Testis (tissue), 3 donors: ENCODE data around the gene NUP205. TPM values are rescaled to one million over a fixed set of nuclear protein-coding genes. Genes with fewer than 3 reads are reported as not detected.
A peak's percentile ranks its signal among the peaks of the same experiment; 100 is the strongest.

Experiments used
- DNase-seq: peaks from one replicate; pipeline ENCODE4 v3.0.0-alpha.2; 2019
- H3K27ac ChIP-seq, 2 donors: fragments of 200-600 bp; sonication (generic); one replicate each; pipeline ENCODE4 v1.5.1; 2019
- H3K27me3 ChIP-seq: fragments of 200-600 bp; sonication (generic); one replicate; pipeline ENCODE4 v1.5.1; 2019
- H3K36me3 ChIP-seq: fragments of 200-600 bp; sonication (generic); one replicate; pipeline ENCODE4 v1.5.1; 2017; ENCODE audit warnings: low read depth; ENCODE audit errors: missing control alignments
- H3K4me1 ChIP-seq: fragments of 200-600 bp; sonication (generic); one replicate; pipeline ENCODE4 v1.5.1; 2019
- H3K4me3 ChIP-seq, 2 donors: fragments of 200-600 bp; sonication (generic); one replicate each; pipeline ENCODE4 v1.5.1; 2017 to 2019
- H3K9me3 ChIP-seq: fragments of 200-600 bp; sonication (generic); one replicate; pipeline ENCODE4 v1.5.1; 2017
- POLR2A ChIP-seq: fragments of 450-650 bp; IDR thresholded peaks from one replicate; pipeline ENCODE4 v1.6.1; 2017; ENCODE audit warnings: antibody characterized with exemption, mild to moderate bottlenecking, moderate library complexity
- WGBS, 2 donors: methylation state at CpG; one replicate each; pipeline ENCODE4 v1.1.5; 2018; 5-methylcytosine and 5-hydroxymethylcytosine counted together
- intact Hi-C: fragments of 100-400 bp; cut with DNase I; formaldehyde crosslinking; loops from one replicate; pipeline ENCODE4 v1.15.1; 2023; ENCODE audit warnings: low total_unique reads
- polyA plus RNA-seq: library from polyadenylated mRNA; stranded (reverse); fragments of 350-450 nt; fragmentation: Illumina TruSeq; extraction: RNeasy Lipid Tissue Mini Kit (QIAGEN cat#74804); gene quantifications from one replicate; pipeline ENCODE4 v1.2.3, GENCODE V29; 2014; ENCODE audit warnings: low read depth, low replicate concordance; ENCODE audit not compliant: insufficient read depth
- total RNA-seq, 2 donors: library from RNA; depleted of rRNA; stranded (reverse); fragments of >200 nt; gene quantifications; one replicate each; pipeline ENCODE4 v1.2.3, GENCODE V29; 2016
- TF ChIP-seq, protein P1 (sequence below), 3 experiments: fragments of 450-650 bp in 2 of 3; fragments of 200-600 bp in 1 of 3; sonication (generic) in 1 of 3; IDR thresholded peaks; one replicate each; pipeline ENCODE4 v1.5.1; 2016 to 2019; ENCODE audit warnings: antibody characterized with exemption in 3 of 3, mild to moderate bottlenecking in 2 of 3, moderate library complexity in 1 of 3

The NUP205 gene
- total and polyA plus RNA-seq, 3 donors from 2014 or later: 47.8 to 77.2 (median 73.6) TPM

DNA sequence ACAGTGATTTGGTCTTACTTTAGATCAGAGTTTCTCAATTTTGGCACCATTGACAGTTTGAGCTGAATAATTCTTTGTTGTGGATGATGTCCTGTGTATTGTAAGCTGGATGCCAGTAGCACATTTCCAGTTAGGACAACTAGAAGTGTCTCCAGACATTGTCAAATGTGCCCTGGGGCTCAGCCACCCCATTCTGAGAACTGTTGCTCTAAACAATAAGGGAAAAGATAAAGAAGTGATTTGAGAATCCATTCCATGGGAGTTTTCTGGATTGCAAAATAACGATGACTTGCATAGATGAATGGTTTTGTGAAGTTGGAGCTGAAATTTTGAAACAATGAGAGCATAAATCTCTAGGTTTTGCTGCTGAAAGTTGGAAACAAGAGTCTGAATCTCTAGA lies 44.6 kb downstream of the NUP205 start:
- Histone ChIP-seq H3K36me3 (no peaks in the 10 kb centered on the region), H3K4me1 (peaks cover 1% of the 10 kb centered on the region), H3K9me3 (no peaks in the 10 kb centered on the region), H3K27me3 (no peaks in the 10 kb centered on the region), H3K27ac (no peak overlapping the region), H3K4me3 (no peak overlapping the region)
- DNase-seq: no peak
- TF ChIP-seq, protein P1, sequence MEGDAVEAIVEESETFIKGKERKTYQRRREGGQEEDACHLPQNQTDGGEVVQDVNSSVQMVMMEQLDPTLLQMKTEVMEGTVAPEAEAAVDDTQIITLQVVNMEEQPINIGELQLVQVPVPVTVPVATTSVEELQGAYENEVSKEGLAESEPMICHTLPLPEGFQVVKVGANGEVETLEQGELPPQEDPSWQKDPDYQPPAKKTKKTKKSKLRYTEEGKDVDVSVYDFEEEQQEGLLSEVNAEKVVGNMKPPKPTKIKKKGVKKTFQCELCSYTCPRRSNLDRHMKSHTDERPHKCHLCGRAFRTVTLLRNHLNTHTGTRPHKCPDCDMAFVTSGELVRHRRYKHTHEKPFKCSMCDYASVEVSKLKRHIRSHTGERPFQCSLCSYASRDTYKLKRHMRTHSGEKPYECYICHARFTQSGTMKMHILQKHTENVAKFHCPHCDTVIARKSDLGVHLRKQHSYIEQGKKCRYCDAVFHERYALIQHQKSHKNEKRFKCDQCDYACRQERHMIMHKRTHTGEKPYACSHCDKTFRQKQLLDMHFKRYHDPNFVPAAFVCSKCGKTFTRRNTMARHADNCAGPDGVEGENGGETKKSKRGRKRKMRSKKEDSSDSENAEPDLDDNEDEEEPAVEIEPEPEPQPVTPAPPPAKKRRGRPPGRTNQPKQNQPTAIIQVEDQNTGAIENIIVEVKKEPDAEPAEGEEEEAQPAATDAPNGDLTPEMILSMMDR (IDR thresholded peaks at IDR 0.05): no peak
- no peak for TF ChIP-seq POLR2A
- WGBS, 2 donors: 73 to 80% methylated on average over 1 of the region's 1 CpG
- intact Hi-C loops: no loop called here

DNA sequence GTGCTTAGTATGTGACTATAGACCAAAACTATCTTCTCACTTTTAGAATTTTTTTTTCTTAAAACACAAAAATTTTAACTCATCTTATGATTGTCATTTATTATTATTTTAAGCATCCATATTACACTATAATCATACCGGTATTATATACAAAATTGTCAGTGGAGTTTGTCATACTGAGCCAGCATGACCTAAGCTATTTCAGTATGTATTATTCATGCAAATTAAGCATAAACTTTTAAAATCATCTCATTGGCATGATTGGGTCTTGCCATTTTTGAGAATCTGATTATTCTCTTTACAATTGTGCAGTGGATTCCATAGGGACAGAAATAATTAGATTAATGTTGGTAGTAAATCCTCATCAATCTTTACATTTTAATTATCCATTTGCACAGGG lies 58.4 kb downstream of the NUP205 start:
- Histone ChIP-seq H3K36me3 (no peaks in the 10 kb centered on the region), H3K27ac (no peak overlapping the region), H3K27me3 (no peaks in the 10 kb centered on the region), H3K4me3 (no peak overlapping the region), H3K9me3 (no peaks in the 10 kb centered on the region), H3K4me1 (peaks cover 10% of the 10 kb centered on the region)
- TF ChIP-seq, protein P1 (IDR thresholded peaks at IDR 0.05): no peak
- TF ChIP-seq POLR2A: no peak
- intact Hi-C loops: no loop called here
- no peak for DNase-seq
- 95 to 100% methylated on average over 1 of the region's 1 CpG for WGBS, 2 donors

DNA sequence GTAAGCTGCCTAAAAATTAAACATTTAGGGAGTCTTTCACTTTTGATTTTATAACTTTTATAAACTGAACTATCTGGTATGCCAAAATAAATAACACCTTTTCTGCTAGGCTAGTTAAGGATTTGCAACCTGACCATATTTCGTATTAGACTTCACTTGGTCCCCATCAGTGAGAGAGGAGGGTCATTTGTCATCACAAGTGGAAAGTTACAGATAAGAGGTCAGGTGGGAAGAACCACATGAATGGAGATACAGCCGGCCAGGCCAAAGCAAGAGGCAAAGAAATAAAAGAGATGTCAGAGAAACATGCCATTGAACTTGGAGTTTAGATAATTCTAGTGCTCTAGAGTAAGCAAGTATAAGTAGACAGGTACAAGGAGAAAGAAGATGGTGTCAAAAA lies 60.1 kb downstream of the NUP205 start:
- H3K36me3 ChIP-seq: no peaks in the 10 kb centered on the region

DNA sequence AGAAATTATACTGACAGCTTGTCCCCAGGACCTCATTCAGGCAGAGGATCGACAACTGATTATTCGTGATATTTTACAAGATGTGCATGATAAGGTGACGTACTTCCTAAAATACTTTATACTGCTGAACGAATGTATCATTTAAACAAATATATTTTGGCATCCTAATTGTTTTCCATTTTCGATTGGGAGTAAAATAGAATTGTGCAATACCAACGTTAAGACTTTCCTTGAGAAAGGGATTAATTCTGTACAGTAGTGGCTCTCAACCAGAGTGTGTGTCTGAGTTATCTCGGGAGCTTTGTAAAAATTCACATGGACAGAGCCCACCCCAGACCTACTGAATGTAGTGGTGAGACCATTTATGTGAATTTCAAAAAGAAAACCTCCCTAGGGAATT lies 60.8 kb downstream of the NUP205 start:
- Histone ChIP-seq H3K4me3 (no peak overlapping the region), H3K4me1 (peaks cover 10% of the 10 kb centered on the region), H3K9me3 (no peaks in the 10 kb centered on the region), H3K27me3 (no peaks in the 10 kb centered on the region), H3K36me3 (no peaks in the 10 kb centered on the region), H3K27ac (no peak overlapping the region)
- DNase-seq: no peak
- 86 to 88% methylated on average over 7 of the region's 7 CpGs for WGBS, 2 donors
- TF ChIP-seq POLR2A: no peak
- TF ChIP-seq, protein P1 (IDR thresholded peaks at IDR 0.05): no peak
- intact Hi-C loops: no loop called here

More for the DNA sequence above, 60.1 kb downstream of the NUP205 start:
- intact Hi-C loops: no loop called here
- no peak for DNase-seq
- H3K4me1 ChIP-seq: peaks cover 10% of the 10 kb centered on the region
- WGBS, 2 donors: 76 to 85% methylated on average over 2 of the region's 2 CpGs
- no peaks in the 10 kb centered on the region for H3K27me3 ChIP-seq
- no peak overlapping the region for H3K4me3 ChIP-seq
- TF ChIP-seq, protein P1 (IDR thresholded peaks at IDR 0.05): no peak
- TF ChIP-seq POLR2A: no peak
- no peaks in the 10 kb centered on the region for H3K9me3 ChIP-seq
- H3K27ac ChIP-seq: no peak overlapping the region

DNA sequence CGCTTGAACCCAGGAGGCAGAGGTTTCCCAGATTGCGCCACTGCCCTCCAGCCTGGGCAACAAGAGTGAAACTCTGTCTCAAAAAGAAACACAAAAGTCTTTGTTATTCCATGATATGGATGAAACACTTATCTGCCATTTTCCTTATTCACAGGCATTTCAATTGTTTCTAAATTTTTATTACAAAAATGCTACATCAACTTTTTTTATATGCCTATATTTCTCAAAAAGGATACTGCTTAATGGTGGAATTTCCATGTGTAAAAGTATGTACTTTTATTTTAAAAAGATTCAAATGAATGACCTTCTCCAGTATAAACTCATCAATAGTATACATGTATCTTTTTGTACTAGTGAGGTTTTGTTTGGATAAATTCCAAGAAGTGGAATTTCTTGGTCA lies 62.7 kb downstream of the NUP205 start:
- WGBS, 2 donors: 62 to 75% methylated on average over 2 of the region's 2 CpGs

More for the DNA sequence above, 62.7 kb downstream of the NUP205 start:
- no peaks in the 10 kb centered on the region for H3K9me3 ChIP-seq
- H3K36me3 ChIP-seq: no peaks in the 10 kb centered on the region
- H3K27me3 ChIP-seq: no peaks in the 10 kb centered on the region
- peak; percentile 71 for DNase-seq
- H3K4me3 ChIP-seq: no peak overlapping the region
- H3K4me1 ChIP-seq: peaks cover 10% of the 10 kb centered on the region
- peak overlapping the region; percentile 74 to 78 for H3K27ac ChIP-seq
- intact Hi-C loops: no loop called here
- TF ChIP-seq, protein P1 (IDR thresholded peaks at IDR 0.05): no peak
- no peak for TF ChIP-seq POLR2A
